GM12878 (cell line): ENCODE data around the gene LSP1. TPM values are rescaled to one million over a fixed set of nuclear protein-coding genes. Genes with fewer than 3 reads are reported as not detected.

Experiments used
- ATAC-seq: fragments of 200-7000 bp; cut with Tn5 transposase; 3 replicates; pipeline ENCODE4 v1.9.1; 2020; ENCODE audit warnings: mild to moderate bottlenecking, moderate library complexity
- BruUV-seq: library from RNA; stranded (reverse); fragments of 400-500 nt; replicated peaks from 2 replicates; lab custom pipeline; 2021; lab: Mats Ljungman, UMichigan
- CTCF ChIA-PET: fragments of 300-600 bp; sonication (Branson Sonifier 250); formaldehyde crosslinking; extraction: SDS; loops from one replicate; lab custom pipeline; 2021; ENCODE audit warnings: inconsistent platforms; lab: Yijun Ruan, JAX
- POLR2A ChIA-PET: fragments of 350-600 bp; formaldehyde crosslinking; extraction: SDS; loops from one replicate; lab custom pipeline; 2021; ENCODE audit warnings: inconsistent platforms; lab: Charles Lee
- RAD21 ChIA-PET: fragments of 300-600 bp; sonication (Branson Sonifier 250); formaldehyde crosslinking; loops from one replicate; lab custom pipeline; 2023; ENCODE audit warnings: antibody characterized with exemption; ENCODE audit not compliant: unreplicated experiment; lab: Charles Lee
- SMC1A ChIA-PET: fragments of 300-600 bp; sonication (Branson Sonifier 250); formaldehyde crosslinking; loops from one replicate; lab custom pipeline; 2023; ENCODE audit not compliant: unreplicated experiment, uncharacterized antibody; lab: Charles Lee
- DNase-seq: peaks from one replicate; pipeline ENCODE4 v3.0.0-alpha.2; 2011; ENCODE audit warnings: low read depth, low spot score
- FAIRE-seq: peaks from 3 replicates; lab custom pipeline; 2011; peaks lifted over from hg19 to GRCh38; lab: Jason Lieb, UNC
- H2AFZ ChIP-seq: 2 replicates; pipeline ENCODE4 v1.6.0; 2011; ENCODE audit warnings: low read depth, low read length, control low read depth; ENCODE audit not compliant: control insufficient read depth
- H3K27ac ChIP-seq: 2 replicates; pipeline ENCODE4 v1.5.1; 2011; ENCODE audit warnings: control low read depth; ENCODE audit not compliant: control insufficient read depth, insufficient read depth
- H3K27me3 ChIP-seq, 2 experiments: replicated peaks in 1 of 2; 2 replicates each; pipeline versions ENCODE4 v1.6.0 to v1.6.1; 2011; ENCODE audit warnings: low read length in 1 of 2; ENCODE audit not compliant: control insufficient read depth in 2 of 2, insufficient read depth in 2 of 2
- H3K36me3 ChIP-seq, 2 experiments: 2 replicates each; pipeline ENCODE4 v1.5.1; 2011; ENCODE audit warnings: low read length in 1 of 2; ENCODE audit not compliant: control insufficient read depth in 2 of 2, insufficient read depth in 2 of 2
- H3K4me1 ChIP-seq: 2 replicates; pipeline ENCODE4 v1.6.1; 2011; ENCODE audit warnings: mild to moderate bottlenecking, low read length, moderate library complexity, mixed read lengths; ENCODE audit not compliant: control insufficient read depth, insufficient read depth
- H3K4me2 ChIP-seq: 2 replicates; pipeline ENCODE4 v1.6.0; 2011; ENCODE audit warnings: control low read depth; ENCODE audit not compliant: control insufficient read depth, insufficient read depth
- H3K4me3 ChIP-seq: fragments of 200-600 bp; sonication (generic); 2 replicates; pipeline ENCODE4 v1.5.1; 2016
- H3K79me2 ChIP-seq: 2 replicates; pipeline ENCODE4 v1.6.0; 2011; ENCODE audit warnings: low read length; ENCODE audit not compliant: control insufficient read depth, insufficient read depth
- H3K9ac ChIP-seq: 2 replicates; pipeline ENCODE4 v1.8.0; 2011; ENCODE audit warnings: low read length, control low read depth, mixed read lengths; ENCODE audit not compliant: control insufficient read depth, insufficient read depth
- H3K9me3 ChIP-seq: replicated peaks from 3 replicates; pipeline ENCODE4 v1.5.1; 2011; ENCODE audit warnings: mild to moderate bottlenecking, low read length; ENCODE audit not compliant: control insufficient read depth, insufficient read depth
- H4K20me1 ChIP-seq: 2 replicates; pipeline ENCODE4 v1.6.0; 2011; ENCODE audit not compliant: control insufficient read depth, insufficient read depth
- ATF3 ChIP-seq: IDR thresholded peaks from 2 replicates; pipeline ENCODE4 v1.6.1; 2011; ENCODE audit warnings: low read depth, mild to moderate bottlenecking, low read length, moderate library complexity, borderline replicate concordance; ENCODE audit errors: extremely low read depth
- BHLHE40 ChIP-seq, 2 experiments: fragments of 450-650 bp in 1 of 2; IDR thresholded peaks; 2 replicates each; pipeline ENCODE4 v1.6.1; 2011 to 2017; ENCODE audit warnings: low read depth in 2 of 2, borderline replicate concordance in 1 of 2, improper control_type of control experiment in 1 of 2, low read length in 1 of 2, mild to moderate bottlenecking in 1 of 2
- CHD1 ChIP-seq: IDR thresholded peaks from 2 replicates; pipeline ENCODE4 v1.6.1; 2012; ENCODE audit warnings: low read depth, low read length, improper control_type of control experiment
- CREM ChIP-seq: IDR thresholded peaks from 2 replicates; pipeline ENCODE4 v1.6.1; 2014; ENCODE audit warnings: antibody characterized with exemption, low read depth
- E2F4 ChIP-seq: IDR thresholded peaks from 2 replicates; pipeline ENCODE4 v1.6.1; 2012; ENCODE audit warnings: low read depth, low read length, improper control_type of control experiment
- EGR1 ChIP-seq, 2 experiments: IDR thresholded peaks; 1 replicate in 1 of 2; 2 replicates in 1 of 2; pipeline ENCODE4 v1.6.1; 2011 to 2012; ENCODE audit warnings: low read depth in 2 of 2, low read length in 2 of 2, borderline replicate concordance in 1 of 2, mild to moderate bottlenecking in 1 of 2, moderate library complexity in 1 of 2
- FOXM1 ChIP-seq: IDR thresholded peaks from 2 replicates; pipeline ENCODE4 v1.6.1; 2012; ENCODE audit warnings: low read depth, mild to moderate bottlenecking, inconsistent platforms, low read length, moderate library complexity
- MEF2B ChIP-seq: fragments of 450-650 bp; IDR thresholded peaks from 2 replicates; pipeline ENCODE4 v1.6.1; 2018; ENCODE audit warnings: mild to moderate bottlenecking, moderate library complexity; ENCODE audit not compliant: partially characterized antibody, poor library complexity, severe bottlenecking
- MYB ChIP-seq: fragments of 150-350 bp; IDR thresholded peaks from 2 replicates; pipeline ENCODE4 v1.6.1; 2014; ENCODE audit warnings: mild to moderate bottlenecking, low read depth, low read length, borderline replicate concordance
- SKIL ChIP-seq: fragments of 450-650 bp; IDR thresholded peaks from 2 replicates; pipeline ENCODE4 v1.6.1; 2017; ENCODE audit warnings: mild to moderate bottlenecking, low read depth, inconsistent platforms; ENCODE audit not compliant: poor library complexity, severe bottlenecking
- SREBF1 ChIP-seq: IDR thresholded peaks from 2 replicates; pipeline ENCODE4 v1.6.1; 2012; ENCODE audit warnings: mild to moderate bottlenecking, low read length
- ZBTB11 ChIP-seq: fragments of 450-650 bp; formaldehyde crosslinking; IDR thresholded peaks from 2 replicates; pipeline ENCODE4 v1.5.0; 2022; ENCODE audit warnings: mild to moderate bottlenecking, missing genetic modification characterization
- WGBS: methylation state at CpG from one replicate; pipeline ENCODE4 v1.1.6; 2016; ENCODE audit warnings: low lambda C conversion rate; ENCODE audit not compliant: insufficient replicate concordance, insufficient coverage; ENCODE audit errors: missing lambda C conversion rate; 5-methylcytosine and 5-hydroxymethylcytosine counted together
- in situ Hi-C: fragments of 300-500 bp; cut with MboI; formaldehyde crosslinking; loops from 9 replicates; pipeline ENCODE4 v1.14.3; 2018; ENCODE audit warnings: mixed read lengths
- intact Hi-C: fragments of 100-400 bp; cut with micrococcal nuclease; formaldehyde crosslinking; loops from one replicate; pipeline ENCODE4 v1.14.2; 2022; ENCODE audit not compliant: unreplicated experiment
- polyA plus RNA-seq, 11 experiments: library from polyadenylated mRNA; depleted of rRNA in 4 of 11; unstranded in 6 of 11; stranded (reverse) in 5 of 11; fragments of >200 nt; fragmentation: Nextera tagmentation in 4 of 11; fragmentation: Illumina TruSeq in 1 of 11; extraction: Ambion mirVana in 4 of 11; extraction: Trizol in 1 of 11; gene quantifications; 1 replicate in 1 of 11; 2 replicates in 10 of 11; pipeline versions ENCODE4 v1.2.1 to v1.2.3, GENCODE V29; 2011 to 2016; ENCODE audit warnings: inconsistent platforms in 2 of 11, missing spikeins in 2 of 11, low read depth in 1 of 11
- total RNA-seq, 4 experiments: library from RNA; depleted of rRNA in 3 of 4; stranded (reverse); fragments of >200 nt in 3 of 4; fragmentation: Illumina TruSeq in 1 of 4; extraction: Trizol in 1 of 4; gene quantifications; 2 replicates each; pipeline versions ENCODE4 v1.2.1 to v1.2.3, GENCODE V29; 2013 to 2021

Gene LSP1
- total and polyA plus RNA-seq, 10 of the 15 experiments (the other 5 are each of a cell fraction or from before 2014, with no cell fraction given): 19.2 to 488 (median 369) TPM

GRCh38 chr11:1934335-1935155 lies 81.7 kb downstream of the LSP1 start:
- Histone ChIP-seq H2AFZ (no peak overlapping the region), H3K4me1 (no peaks in the 10 kb centered on the region), H3K9me3 (no peaks in the 10 kb centered on the region), H3K4me3 (no peak overlapping the region), H3K4me2 (no peak overlapping the region), H3K36me3 (no peaks in the 10 kb centered on the region), H3K9ac (no peak overlapping the region), H3K27ac (no peak overlapping the region), H4K20me1 (no peaks in the 10 kb centered on the region), H3K27me3 (no peaks in the 10 kb centered on the region), H3K79me2 (no peaks in the 10 kb centered on the region)
- ATAC-seq (no peak), FAIRE-seq (no peak), DNase-seq (no peak)
- intact Hi-C loops: no loop called here
- in situ Hi-C loops: no loop called here
- RAD21 ChIA-PET: no interaction called here
- no TSS peak for BruUV-seq
- no peak for TF ChIP-seq CREM
- no peak for TF ChIP-seq BHLHE40 (IDR thresholded peaks at IDR 0.05; ENCODE audit: borderline replicate concordance in 1 of 2, low read depth in 2 of 2, low read length in 1 of 2)
- no peak for TF ChIP-seq MEF2B
- TF ChIP-seq SREBF1: no peak
- no peak for TF ChIP-seq SKIL
- no peak for TF ChIP-seq ZBTB11 (CRISPR knock-in tag)
- TF ChIP-seq ATF3: no peak
- no peak for TF ChIP-seq FOXM1
- TF ChIP-seq MYB: no peak
- no peak for TF ChIP-seq CHD1
- TF ChIP-seq E2F4: no peak
- TF ChIP-seq EGR1 (IDR thresholded peaks at IDR 0.05; ENCODE audit: borderline replicate concordance in 1 of 2, low read depth in 2 of 2, low read length in 2 of 2): no peak
- CTCF ChIA-PET: interaction anchor here (2.1 kb wide), 1 partner anchor 217 kb away, joined by 7 read pairs; no protein-coding TSS in a partner anchor
- WGBS: 25% methylated on average over 23 of the region's 24 CpGs
- POLR2A ChIA-PET: no interaction called here
- SMC1A ChIA-PET: no interaction called here
